ENCODE results near the gene CACNB2.

Gene CACNB2

DNA sequence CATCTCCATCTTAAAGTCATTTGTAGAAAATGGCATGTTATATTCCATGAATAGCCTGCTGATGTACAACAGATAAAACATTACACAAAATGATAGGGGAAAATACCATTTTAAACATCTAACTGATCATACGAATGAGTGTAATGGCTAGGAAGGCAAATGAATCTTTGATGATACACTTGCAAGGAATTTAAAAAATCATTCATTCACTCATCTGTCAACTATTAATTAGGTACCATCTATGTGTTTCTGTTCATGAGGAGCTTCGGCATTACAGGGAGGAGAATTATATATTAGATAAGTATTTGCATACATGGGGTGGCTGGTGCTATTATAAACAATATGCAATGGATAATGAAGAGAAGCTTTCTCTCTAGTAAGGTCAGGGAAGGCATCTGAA, 183.7 kb downstream of the CACNB2 start:
- H3K4me3 ChIP-seq (ENCODE audit: low read length): no peak overlapping the region
- no peak for TF ChIP-seq CTCF (IDR thresholded peaks at IDR 0.05; ENCODE audit: insufficient read depth, low read depth, low read length, missing control alignments)

GRCh38 chr10:18325410-18325809, 185.2 kb downstream of the CACNB2 start:
- H3K4me3 ChIP-seq (ENCODE audit: low read length): no peak overlapping the region
- no peak for TF ChIP-seq CTCF (IDR thresholded peaks at IDR 0.05; ENCODE audit: insufficient read depth, low read depth, low read length, missing control alignments)
- DNase-seq (ENCODE audit: low read depth): no peak

More for the DNA sequence above, 183.7 kb downstream of the CACNB2 start:
- no peak for DNase-seq (ENCODE audit: low read depth)

- H3K4me3 ChIP-seq (ENCODE audit: low read length): no peak overlapping the region
- DNase-seq (ENCODE audit: low read depth): no peak
- no peak for TF ChIP-seq CTCF (IDR thresholded peaks at IDR 0.05; ENCODE audit: insufficient read depth, low read depth, low read length, missing control alignments)
These were observed 185.8 kb downstream of the CACNB2 start for GRCh38 chr10:18325889-18326531.

DNA sequence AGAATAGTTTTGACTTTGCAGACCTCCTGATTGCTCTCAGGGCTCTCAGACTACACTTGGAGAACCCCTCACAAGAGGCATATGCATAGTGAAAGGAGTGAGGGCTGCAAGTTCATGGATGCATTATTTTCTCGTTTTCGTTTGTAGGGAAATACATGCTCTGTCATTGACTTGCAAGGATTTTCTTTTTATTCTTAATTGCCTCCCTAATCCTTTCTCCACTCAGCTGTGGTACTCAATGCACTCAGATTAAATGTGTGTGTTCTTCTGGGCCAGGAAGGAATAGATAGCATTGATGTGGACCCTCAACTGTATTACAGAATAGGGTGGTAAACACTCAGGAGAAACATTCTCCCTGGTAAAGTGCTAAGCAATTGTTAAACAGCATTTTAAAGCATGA, 188.7 kb downstream of the CACNB2 start:
- TF ChIP-seq CTCF (IDR thresholded peaks at IDR 0.05; ENCODE audit: insufficient read depth, low read depth, low read length, missing control alignments): no peak
- no peak overlapping the region for H3K4me3 ChIP-seq (ENCODE audit: low read length)
- no peak for DNase-seq (ENCODE audit: low read depth)

GRCh38 chr10:18332048-18332447, 191.8 kb downstream of the CACNB2 start:
- no peak for DNase-seq (ENCODE audit: low read depth)
- TF ChIP-seq CTCF (IDR thresholded peaks at IDR 0.05; ENCODE audit: insufficient read depth, low read depth, low read length, missing control alignments): no peak
- H3K4me3 ChIP-seq (ENCODE audit: low read length): no peak overlapping the region

DNA sequence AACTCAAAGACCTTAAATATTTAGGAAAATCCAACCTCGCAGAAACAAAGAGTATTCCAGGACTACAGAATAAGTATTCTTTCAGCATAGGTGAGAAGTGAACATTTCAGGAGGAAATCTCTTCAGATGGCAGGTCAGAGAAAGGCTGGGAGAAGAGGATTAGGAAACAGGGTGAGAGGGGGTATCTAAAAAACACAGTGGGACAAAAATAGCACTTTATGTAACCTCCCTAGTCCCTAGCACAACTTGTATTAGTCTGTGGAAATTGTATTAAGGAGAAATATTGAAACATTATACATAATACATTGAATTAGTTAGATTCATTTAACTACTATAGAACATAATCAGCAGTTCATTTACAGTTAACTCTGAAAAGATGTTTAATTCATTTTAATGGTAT, 192.3 kb downstream of the CACNB2 start:
- TF ChIP-seq CTCF (IDR thresholded peaks at IDR 0.05; ENCODE audit: insufficient read depth, low read depth, low read length, missing control alignments): no peak
- DNase-seq (ENCODE audit: low read depth): no peak
- H3K4me3 ChIP-seq (ENCODE audit: low read length): no peak overlapping the region

- no peak for DNase-seq (ENCODE audit: low read depth)
- no peak for TF ChIP-seq CTCF (IDR thresholded peaks at IDR 0.05; ENCODE audit: insufficient read depth, low read depth, low read length, missing control alignments)
- no peak overlapping the region for H3K4me3 ChIP-seq (ENCODE audit: low read length)
These were observed 193.4 kb downstream of the CACNB2 start for GRCh38 chr10:18333621-18334020.

All from epithelial cell of esophagus (primary cell).